ENCODE results near the gene EME2.

The EME2 gene

GRCh38 chr16:1734816-1735215, 37.8 kb upstream of the EME2 start:
- no peak for DNase-seq (ENCODE audit: low spot score)
- no peak for TF ChIP-seq CTCF (IDR thresholded peaks at IDR 0.05; ENCODE audit: extremely low read depth, insufficient read depth, missing control alignments)
- in situ Hi-C loops (cut with MboI; ENCODE audit: low pct_unique_long_range_greater_than_20kb, low sequenced_read_pairs, unreplicated experiment), result no loop called here

- in situ Hi-C loops (cut with MboI; ENCODE audit: low pct_unique_long_range_greater_than_20kb, low sequenced_read_pairs, unreplicated experiment), result no loop called here
- TF ChIP-seq CTCF (IDR thresholded peaks at IDR 0.05; ENCODE audit: extremely low read depth, insufficient read depth, missing control alignments), result no peak
- no peak for DNase-seq (ENCODE audit: low spot score)
These were observed 32.4 kb upstream of the EME2 start for GRCh38 chr16:1740234-1740633.

GRCh38 chr16:1740781-1741490, 31.7 kb upstream of the EME2 start:
- no peak for DNase-seq (ENCODE audit: low spot score)
- TF ChIP-seq CTCF (IDR thresholded peaks at IDR 0.05; ENCODE audit: extremely low read depth, insufficient read depth, missing control alignments), result no peak
- in situ Hi-C loops (cut with MboI; ENCODE audit: low pct_unique_long_range_greater_than_20kb, low sequenced_read_pairs, unreplicated experiment), result no loop called here

GRCh38 chr16:1741553-1742165, 31.0 kb upstream of the EME2 start:
- no peak for DNase-seq (ENCODE audit: low spot score)
- TF ChIP-seq CTCF (IDR thresholded peaks at IDR 0.05; ENCODE audit: extremely low read depth, insufficient read depth, missing control alignments), result no peak
- in situ Hi-C loops (cut with MboI; ENCODE audit: low pct_unique_long_range_greater_than_20kb, low sequenced_read_pairs, unreplicated experiment), result no loop called here

GRCh38 chr16:1743376-1744337, 29.0 kb upstream of the EME2 start:
- DNase-seq (ENCODE audit: low spot score), result no peak

More at GRCh38 chr16:1743376-1744337, 29.0 kb upstream of the EME2 start:
- no peak for TF ChIP-seq CTCF (IDR thresholded peaks at IDR 0.05; ENCODE audit: extremely low read depth, insufficient read depth, missing control alignments)
- in situ Hi-C loops (cut with MboI; ENCODE audit: low pct_unique_long_range_greater_than_20kb, low sequenced_read_pairs, unreplicated experiment), result no loop called here

Data from GM13977 (cell line).